ENCODE measurements around the gene TMEM45B.

Gene TMEM45B

DNA sequence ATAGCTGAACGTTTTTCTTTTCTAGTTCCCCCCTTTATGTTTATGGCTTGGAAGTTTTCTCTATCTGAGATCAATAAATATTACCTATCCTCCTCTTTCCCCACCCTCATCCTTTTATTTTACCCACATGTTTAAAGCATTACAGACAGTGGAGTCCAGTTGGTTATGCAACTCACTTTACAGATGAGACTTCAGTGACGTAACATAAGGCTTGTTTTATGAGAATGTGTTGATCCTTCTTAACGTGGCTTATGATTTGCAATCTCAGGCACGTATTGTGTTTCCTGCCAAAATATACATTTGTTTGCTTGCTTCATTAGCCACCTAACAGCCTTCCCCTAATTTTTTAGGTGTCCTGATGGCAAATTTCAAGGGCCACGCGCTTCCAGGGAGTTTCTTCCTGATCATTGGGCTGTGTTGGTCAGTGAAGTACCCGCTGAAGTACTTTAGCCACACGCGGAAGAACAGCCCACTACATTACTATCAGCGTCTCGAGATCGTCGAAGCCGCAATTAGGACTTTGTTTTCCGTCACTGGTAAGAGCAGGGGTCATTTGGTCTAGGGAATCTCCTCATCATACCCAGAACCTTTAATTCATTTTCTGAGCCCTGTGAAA is 36.6 kb downstream of the TMEM45B start:
- TF ChIP-seq SIN3A (IDR thresholded peaks at IDR 0.05; ENCODE audit: borderline replicate concordance, insufficient read depth, low read length) = no peak
- no peak for TF ChIP-seq POLR2AphosphoS5 (IDR thresholded peaks at IDR 0.05; ENCODE audit: low read depth, low read length)
- TF ChIP-seq, protein P1, sequence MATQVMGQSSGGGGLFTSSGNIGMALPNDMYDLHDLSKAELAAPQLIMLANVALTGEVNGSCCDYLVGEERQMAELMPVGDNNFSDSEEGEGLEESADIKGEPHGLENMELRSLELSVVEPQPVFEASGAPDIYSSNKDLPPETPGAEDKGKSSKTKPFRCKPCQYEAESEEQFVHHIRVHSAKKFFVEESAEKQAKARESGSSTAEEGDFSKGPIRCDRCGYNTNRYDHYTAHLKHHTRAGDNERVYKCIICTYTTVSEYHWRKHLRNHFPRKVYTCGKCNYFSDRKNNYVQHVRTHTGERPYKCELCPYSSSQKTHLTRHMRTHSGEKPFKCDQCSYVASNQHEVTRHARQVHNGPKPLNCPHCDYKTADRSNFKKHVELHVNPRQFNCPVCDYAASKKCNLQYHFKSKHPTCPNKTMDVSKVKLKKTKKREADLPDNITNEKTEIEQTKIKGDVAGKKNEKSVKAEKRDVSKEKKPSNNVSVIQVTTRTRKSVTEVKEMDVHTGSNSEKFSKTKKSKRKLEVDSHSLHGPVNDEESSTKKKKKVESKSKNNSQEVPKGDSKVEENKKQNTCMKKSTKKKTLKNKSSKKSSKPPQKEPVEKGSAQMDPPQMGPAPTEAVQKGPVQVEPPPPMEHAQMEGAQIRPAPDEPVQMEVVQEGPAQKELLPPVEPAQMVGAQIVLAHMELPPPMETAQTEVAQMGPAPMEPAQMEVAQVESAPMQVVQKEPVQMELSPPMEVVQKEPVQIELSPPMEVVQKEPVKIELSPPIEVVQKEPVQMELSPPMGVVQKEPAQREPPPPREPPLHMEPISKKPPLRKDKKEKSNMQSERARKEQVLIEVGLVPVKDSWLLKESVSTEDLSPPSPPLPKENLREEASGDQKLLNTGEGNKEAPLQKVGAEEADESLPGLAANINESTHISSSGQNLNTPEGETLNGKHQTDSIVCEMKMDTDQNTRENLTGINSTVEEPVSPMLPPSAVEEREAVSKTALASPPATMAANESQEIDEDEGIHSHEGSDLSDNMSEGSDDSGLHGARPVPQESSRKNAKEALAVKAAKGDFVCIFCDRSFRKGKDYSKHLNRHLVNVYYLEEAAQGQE (IDR thresholded peaks at IDR 0.05; ENCODE audit: insufficient read depth in 1 of 2, low read depth in 2 of 2, low read length in 2 of 2) = no peak
- no peak for TF ChIP-seq FOXP2 (optimal IDR thresholded peaks at IDR 0.05; ENCODE audit: borderline replicate concordance, extremely low read depth, extremely low read length, insufficient read depth)
- no peak for TF ChIP-seq TAF1 (IDR thresholded peaks at IDR 0.05; ENCODE audit: borderline replicate concordance, insufficient read depth, low read length)

DNA sequence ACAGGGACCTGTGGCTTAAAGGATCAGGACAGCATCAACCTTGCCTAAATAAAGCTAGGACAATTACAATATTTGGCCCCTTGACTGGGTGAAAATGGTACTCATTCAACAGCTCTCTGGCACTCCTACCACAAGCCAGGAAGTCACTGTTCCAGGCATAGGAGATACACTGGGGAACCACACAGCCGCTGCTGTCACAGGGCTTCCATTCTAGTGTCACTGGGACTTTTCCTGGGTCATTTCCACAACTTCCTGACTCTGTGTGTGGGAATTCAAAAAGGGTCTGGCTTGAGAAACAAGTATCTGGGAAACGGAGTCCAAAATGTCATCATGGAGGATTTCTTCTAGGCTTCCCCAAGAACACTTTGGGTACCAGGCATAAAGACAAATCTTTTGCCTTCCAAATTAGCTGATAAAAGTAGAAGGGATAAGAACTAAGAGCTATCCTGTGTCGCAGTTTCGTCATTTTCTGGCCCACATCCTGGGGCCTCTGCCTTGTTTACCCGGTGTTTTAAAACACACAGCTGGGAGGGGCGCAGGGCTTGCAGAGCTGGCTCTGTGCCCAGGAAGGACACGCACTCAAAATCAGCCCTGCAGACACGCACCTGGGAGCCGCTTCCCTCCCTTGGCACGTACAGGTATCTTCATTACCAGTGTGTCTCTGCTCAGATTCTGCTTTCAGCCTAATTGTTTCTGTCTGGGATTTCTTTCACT is 38.0 kb downstream of the TMEM45B start:
- TF ChIP-seq TAF1 (IDR thresholded peaks at IDR 0.05; ENCODE audit: borderline replicate concordance, insufficient read depth, low read length) = no peak
- peak; percentile 85 for TF ChIP-seq FOXP2 (optimal IDR thresholded peaks at IDR 0.05; ENCODE audit: borderline replicate concordance, extremely low read depth, extremely low read length, insufficient read depth)

DNA sequence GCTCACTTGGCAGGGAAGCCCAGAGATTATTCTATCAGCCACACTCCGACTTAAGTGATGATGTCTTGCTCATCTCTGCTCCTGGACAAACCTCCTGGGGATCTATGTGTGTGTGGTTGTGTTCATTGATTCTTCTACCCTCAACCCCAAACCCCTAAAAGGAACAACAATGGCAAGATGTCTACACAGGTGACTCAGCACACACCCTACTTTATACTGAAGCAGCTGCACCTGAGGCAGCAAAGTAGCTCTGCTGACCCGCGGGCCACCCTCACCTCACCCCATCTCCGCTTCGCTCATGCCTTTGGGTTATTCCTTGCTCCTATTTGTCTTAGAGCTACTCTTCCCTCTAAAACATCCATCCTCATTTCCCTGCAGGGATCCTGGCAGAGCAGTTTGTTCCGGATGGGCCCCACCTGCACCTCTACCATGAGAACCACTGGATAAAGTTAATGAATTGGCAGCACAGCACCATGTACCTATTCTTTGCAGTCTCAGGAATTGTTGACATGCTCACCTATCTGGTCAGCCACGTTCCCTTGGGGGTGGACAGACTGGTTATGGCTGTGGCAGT is 38.7 kb downstream of the TMEM45B start:
- TF ChIP-seq POLR2AphosphoS5 (IDR thresholded peaks at IDR 0.05; ENCODE audit: low read depth, low read length) = no peak
- no peak for TF ChIP-seq TAF1 (IDR thresholded peaks at IDR 0.05; ENCODE audit: borderline replicate concordance, insufficient read depth, low read length)

DNA sequence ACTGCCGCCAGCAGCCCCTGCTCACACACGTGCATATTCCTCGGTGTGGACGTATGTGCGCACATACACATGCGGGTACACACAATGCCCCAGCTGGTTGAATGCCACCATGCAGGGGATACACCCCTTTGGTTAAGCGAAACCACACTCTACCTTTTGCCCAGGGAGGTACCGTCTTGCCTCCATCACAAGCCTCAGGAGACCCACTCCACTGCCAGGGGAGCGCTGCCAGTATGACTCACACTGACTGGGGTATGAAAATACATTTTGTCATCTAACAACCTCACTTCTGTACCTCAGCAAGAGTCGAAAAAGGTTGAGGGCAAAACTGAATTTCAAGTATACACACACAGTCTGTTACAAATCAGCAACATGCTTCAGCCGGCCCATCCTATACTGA is 39.4 kb downstream of the TMEM45B start:
- TF ChIP-seq TAF1 (IDR thresholded peaks at IDR 0.05; ENCODE audit: borderline replicate concordance, insufficient read depth, low read length) = no peak
- TF ChIP-seq POLR2AphosphoS5 (IDR thresholded peaks at IDR 0.05; ENCODE audit: low read depth, low read length) = no peak

DNA sequence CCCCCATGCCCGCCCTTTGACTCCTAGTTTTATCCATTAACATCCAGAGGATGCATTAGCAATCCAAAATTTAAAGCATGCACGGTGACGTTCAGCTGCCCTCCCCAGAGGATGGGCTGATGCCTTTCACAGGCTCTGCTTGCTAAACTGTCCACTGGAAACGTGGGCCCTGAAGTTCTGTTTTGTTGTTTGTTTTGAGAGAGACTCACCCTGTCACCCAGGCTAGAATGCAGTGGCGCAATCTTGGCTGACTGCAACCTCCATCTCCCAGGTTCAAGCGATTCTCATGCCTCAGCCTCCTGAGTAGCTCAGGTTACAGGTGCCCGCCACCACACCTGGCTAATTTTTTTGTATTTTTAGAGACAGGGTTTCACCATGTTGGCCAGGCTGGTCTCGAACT is 40.4 kb downstream of the TMEM45B start:
- TF ChIP-seq SIN3A (IDR thresholded peaks at IDR 0.05; ENCODE audit: borderline replicate concordance, insufficient read depth, low read length) (no peak), FOXP2 (optimal IDR thresholded peaks at IDR 0.05; ENCODE audit: borderline replicate concordance, extremely low read depth, extremely low read length, insufficient read depth) (no peak), TAF1 (IDR thresholded peaks at IDR 0.05; ENCODE audit: borderline replicate concordance, insufficient read depth, low read length) (no peak), POLR2AphosphoS5 (IDR thresholded peaks at IDR 0.05; ENCODE audit: low read depth, low read length) (no peak)
- TF ChIP-seq, protein P1 (IDR thresholded peaks at IDR 0.05; ENCODE audit: insufficient read depth in 1 of 2, low read depth in 2 of 2, low read length in 2 of 2) = no peak

DNA sequence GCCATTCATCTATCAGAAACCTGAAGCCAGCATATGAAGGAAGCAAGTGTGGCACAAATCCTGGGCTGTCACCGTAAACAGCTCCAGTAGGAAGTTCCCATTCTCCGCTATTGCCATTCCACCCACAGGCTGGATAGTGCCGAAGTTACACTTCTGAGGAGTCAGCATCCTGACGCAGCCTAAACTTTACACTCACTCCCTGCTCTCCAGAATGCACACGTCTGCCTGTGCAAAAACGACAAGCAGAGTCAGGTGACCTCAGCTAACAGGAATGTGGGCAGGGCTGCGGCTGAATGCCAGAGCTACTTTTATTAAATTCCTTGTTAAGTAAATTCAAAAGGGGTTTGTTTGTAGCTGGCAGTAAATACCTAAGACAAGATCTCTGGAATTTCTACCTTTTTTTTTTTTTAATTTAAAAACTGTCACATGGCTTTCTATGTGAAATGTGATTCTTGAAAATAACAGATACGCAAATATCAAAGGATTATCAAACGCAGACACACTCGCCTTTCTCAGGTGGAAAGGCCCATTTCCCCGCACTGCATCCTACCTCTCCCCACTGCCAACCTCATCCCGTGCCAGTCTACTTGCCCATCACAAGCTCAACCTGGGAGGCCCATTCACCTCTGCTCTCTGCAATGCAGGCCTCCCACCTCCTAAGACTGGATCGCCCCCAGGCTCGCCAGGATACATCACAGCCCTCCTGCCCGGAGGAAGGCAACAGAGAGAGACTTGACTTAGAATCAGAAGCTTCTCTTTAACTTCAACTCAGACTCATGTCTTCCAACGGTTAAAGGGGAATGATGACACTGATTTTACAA is 46.3 kb downstream of the TMEM45B start:
- TF ChIP-seq FOXP2 (optimal IDR thresholded peaks at IDR 0.05; ENCODE audit: borderline replicate concordance, extremely low read depth, extremely low read length, insufficient read depth) = no peak
- no peak for TF ChIP-seq POLR2AphosphoS5 (IDR thresholded peaks at IDR 0.05; ENCODE audit: low read depth, low read length)
- TF ChIP-seq SIN3A (IDR thresholded peaks at IDR 0.05; ENCODE audit: borderline replicate concordance, insufficient read depth, low read length) = no peak
- TF ChIP-seq, protein P1 (IDR thresholded peaks at IDR 0.05; ENCODE audit: insufficient read depth in 1 of 2, low read depth in 2 of 2, low read length in 2 of 2) = no peak
- no peak for TF ChIP-seq TAF1 (IDR thresholded peaks at IDR 0.05; ENCODE audit: borderline replicate concordance, insufficient read depth, low read length)
